Stimulated activated naive CD4-positive, alpha-beta T cell (primary cell): ENCODE data around the gene ARMH2.
A peak's percentile ranks its signal among the peaks of the same experiment; 100 is the strongest.

ENCODE experiments used
- DNase-seq, 6 experiments: peaks; one replicate each; lab custom pipeline; 2025; lab: John Stamatoyannopoulos, UW

The ARMH2 gene

GRCh38 chr6:24798740-24799540, at the start of gene ARMH2:
ARMH2 (minus strand) TSS chr6:24798917; CDS start chr6:24798857, 60 bp downstream.
- DNase-seq = peak in 1 of 6 experiments; percentile 19

DNA sequence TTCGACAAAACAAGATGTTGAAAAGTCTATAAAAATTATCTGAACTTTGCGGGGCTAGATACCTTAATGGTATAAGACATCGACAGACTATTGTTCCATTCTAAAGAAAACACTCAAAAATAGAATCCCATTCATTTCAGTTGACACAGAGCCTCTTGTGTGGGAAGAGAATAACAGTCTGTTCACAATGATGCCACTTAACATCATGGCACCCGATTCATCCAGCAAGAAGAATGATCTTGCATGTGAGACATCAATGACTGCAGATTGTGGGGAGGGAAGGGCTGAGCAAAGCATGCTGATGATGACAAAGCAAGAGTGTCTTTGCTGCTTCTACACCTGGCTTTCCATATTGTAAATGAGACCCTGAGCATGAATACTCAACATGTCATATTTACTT, 49.7 kb upstream of the ARMH2 start:
- DNase-seq = no peak

DNA sequence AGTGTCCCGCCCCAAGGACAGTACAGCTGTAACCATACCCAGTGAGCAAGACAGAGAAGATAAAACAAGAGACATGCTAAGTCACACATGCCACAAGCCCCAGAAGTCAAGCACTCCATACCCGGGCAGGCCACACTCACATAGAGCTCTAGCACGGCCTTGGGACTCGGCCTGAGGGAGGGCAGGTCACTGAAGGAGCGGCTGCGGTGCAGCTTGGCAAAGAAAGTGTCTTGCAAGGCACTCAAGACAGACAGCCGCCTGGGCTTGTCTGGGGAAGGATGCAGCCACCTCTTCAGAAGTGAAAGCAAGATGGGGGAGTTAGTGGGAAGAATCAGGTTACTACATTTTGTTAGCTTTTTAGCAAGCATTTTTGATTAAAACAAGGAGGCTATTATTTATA, 48.7 kb upstream of the ARMH2 start:
- no peak for DNase-seq

GRCh38 chr6:24845578-24845977, 46.9 kb upstream of the ARMH2 start:
- peak in 1 of 6 experiments; percentile 7 for DNase-seq

- DNase-seq = no peak
Measured at GRCh38 chr6:24844903-24845302, 46.2 kb upstream of the ARMH2 start.

- no peak for DNase-seq
Measured at GRCh38 chr6:24844061-24844460, 45.3 kb upstream of the ARMH2 start.

GRCh38 chr6:24840187-24840586, 41.5 kb upstream of the ARMH2 start:
- DNase-seq = no peak

- DNase-seq = peak in 5 of 6 experiments; percentile 24 to 63 (median 50)
Measured at GRCh38 chr6:24838994-24839393, 40.3 kb upstream of the ARMH2 start.

DNA sequence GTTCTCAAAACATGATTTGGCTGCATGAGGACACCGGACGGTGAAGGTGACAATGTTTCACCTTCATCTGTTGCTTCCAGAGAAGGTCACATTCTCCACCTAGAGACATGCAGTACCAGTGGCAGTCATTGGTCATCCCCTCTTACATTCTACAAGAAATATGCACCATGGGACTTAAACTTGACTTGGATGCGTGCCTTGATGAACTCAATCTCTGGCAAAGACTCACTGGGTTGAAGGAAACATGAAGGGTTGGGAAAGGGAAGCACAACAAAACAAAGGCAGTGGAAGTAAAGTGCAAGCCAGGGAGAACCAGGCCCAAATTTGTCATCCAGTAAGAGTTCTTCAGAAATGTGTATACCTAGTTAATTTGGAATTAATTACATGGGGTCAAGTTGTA, 39.4 kb upstream of the ARMH2 start:
- no peak for DNase-seq

- no peak for DNase-seq
Measured at GRCh38 chr6:24836109-24836508, 37.4 kb upstream of the ARMH2 start.

DNA sequence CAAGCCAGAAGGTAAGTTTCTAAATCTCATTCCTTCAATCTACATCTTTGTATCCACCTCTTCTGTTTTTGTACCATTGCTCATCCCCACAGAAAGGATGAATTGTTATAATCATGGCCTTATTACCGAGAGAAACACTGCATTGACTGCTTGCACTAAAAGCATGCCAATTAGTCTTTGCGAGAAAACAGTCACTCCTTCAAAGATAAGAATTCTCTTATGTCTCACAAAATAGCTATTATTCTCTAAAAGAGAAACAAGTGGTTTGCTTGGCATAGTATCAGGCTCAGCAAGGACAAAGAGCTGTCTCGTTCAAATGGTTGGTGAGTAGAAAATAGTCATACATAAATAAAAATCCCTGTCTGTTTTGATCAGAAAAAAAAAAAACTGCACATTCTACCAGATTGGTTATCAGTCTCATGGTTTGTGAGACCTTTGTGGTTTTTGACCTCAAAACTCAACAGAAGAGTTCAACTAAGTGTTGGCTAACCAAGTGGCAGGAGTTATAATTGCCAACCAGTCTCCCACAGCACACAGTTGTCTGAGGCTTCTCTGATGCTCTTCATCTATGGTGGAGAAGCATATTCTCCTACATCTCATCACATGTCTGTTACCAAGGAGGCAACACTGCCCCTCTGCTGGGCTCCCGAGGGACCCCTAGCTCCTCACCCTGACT, 35.1 kb upstream of the ARMH2 start:
- DNase-seq = no peak

GRCh38 chr6:24832794-24833193, 34.1 kb upstream of the ARMH2 start:
- no peak for DNase-seq

- no peak for DNase-seq
Measured at GRCh38 chr6:24831771-24832716, 33.3 kb upstream of the ARMH2 start.

DNA sequence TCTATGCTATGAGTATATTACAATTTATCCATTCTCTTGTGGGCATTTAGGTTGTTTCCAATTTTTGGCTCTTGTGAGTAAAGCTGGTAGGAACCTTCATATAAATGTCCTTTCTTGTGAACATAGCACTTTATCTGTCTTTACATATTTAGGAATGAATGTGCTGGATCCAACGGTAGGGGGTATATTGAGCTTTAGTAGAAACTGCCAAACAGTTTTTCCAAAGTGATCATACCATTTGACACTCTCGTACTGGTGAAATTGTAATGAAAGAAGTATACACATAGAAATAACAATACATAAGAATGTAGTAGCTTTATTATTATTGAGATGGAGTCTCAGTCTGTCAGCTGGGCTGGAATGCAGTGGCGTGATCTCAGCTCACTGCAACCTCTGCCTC, 30.9 kb upstream of the ARMH2 start:
- peak in 1 of 6 experiments; percentile 34 for DNase-seq

DNA sequence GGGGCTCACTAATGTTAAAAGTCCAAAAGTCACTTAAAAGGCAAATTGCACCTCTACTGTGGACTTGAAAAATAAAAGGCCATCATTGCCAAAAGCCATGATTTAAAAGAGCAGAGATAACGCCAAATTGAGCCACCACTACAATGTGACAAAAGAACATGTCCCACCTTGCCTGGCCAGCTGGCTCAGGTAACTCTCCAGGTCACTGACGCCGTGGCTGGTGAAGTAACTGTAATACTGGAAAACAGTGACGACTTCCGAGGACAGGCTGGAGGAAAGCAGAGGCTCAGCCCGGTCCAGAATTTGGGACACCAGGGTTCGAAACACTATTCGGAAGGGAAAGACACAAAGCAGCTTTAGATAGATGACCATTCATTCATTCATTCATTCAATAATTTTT, 29.3 kb upstream of the ARMH2 start:
- no peak for DNase-seq

- no peak for DNase-seq
Measured at GRCh38 chr6:24827162-24827561, 28.4 kb upstream of the ARMH2 start.

DNA sequence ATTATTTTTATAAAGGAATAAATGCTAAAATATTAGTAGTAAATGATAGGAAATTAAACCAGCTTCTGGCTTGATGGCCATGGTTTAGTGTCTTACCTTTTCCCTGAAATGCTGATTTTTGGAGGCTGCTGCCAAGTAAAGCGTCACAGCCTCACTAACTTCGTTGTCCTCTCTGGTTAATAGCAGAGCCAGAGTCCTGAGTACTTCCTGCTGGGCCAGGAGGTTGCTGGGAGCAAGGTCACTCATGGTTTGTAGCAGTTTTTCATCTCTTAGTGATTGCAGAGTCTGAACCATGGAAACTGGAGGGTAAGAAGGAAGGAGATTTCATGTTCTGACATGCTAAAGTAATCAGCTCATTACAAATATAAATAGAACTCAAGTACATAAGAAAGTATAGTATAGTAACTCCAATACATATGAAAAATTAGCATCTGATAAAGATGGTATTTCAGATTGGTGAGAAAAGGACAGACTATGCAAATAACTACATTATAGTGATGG, 26.5 kb upstream of the ARMH2 start:
- no peak for DNase-seq

- DNase-seq = no peak
Measured at GRCh38 chr6:24824142-24824938, 25.6 kb upstream of the ARMH2 start.

GRCh38 chr6:24823185-24823584, 24.5 kb upstream of the ARMH2 start:
- no peak for DNase-seq

- no peak for DNase-seq
Measured at GRCh38 chr6:24822696-24823095, 24.0 kb upstream of the ARMH2 start.

GRCh38 chr6:24821860-24822444, 23.2 kb upstream of the ARMH2 start:
- no peak for DNase-seq
